ENCODE measurements around the gene LRRC52. TPM values are rescaled to one million over a fixed set of nuclear protein-coding genes. Genes with fewer than 3 reads are reported as not detected.

Gene LRRC52
- total RNA-seq, 1 experiment from 2014 or later: not detected

DNA sequence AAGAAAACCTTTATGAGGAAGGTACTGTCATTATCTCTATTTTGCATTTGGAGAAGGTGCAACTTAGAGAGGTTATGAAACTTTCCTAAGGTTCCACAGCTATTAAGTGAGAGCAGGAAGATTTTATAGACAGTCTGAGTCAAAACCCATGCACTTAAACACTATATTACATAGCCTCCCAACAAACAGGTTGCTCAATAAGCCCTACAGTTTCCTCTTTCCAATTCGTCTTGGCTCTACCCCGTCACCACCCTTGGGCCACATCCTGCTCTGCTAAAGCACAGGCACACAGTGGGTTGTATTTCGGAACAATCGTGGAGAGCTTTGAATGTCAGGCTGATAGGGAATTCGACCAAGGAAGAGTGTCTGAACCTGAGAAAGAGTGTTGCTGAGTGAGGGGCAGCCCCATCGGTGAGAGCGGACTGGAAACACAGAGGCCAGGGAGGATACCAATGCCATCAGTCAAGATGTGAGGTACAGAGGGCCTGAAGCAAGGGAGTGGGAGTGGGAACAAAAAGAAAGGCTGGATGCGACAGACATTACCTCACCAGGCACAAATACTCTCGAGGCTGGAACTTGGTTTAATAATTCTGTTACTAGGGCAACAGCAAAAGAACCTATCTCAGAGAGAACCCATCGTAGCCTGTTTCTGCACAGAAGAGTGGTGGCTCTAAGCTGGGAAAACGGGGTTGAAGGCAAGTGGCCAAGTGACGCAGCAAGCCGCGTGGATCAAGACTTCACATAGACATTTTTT is 6.3 kb upstream of the LRRC52 start:
- Mint-ChIP-seq H3K4me3 (ENCODE audit: unreplicated experiment) (no peak overlapping the region), H3K4me1 (ENCODE audit: insufficient read depth, unreplicated experiment) (no peaks in the 10 kb centered on the region), H3K9me3 (ENCODE audit: unreplicated experiment) (no peaks in the 10 kb centered on the region), H3K27me3 (ENCODE audit: insufficient read depth, unreplicated experiment) (peaks cover 43% of the 10 kb centered on the region), H3K27ac (ENCODE audit: low read depth, unreplicated experiment) (no peak overlapping the region), H3K36me3 (ENCODE audit: insufficient read depth, unreplicated experiment) (no peaks in the 10 kb centered on the region)
- ChIA-PET POLR2A (no interaction called here), CTCF (interaction anchor here (1.2 kb wide), 2 partner anchors 132 to 169 kb away, joined by 3 read pairs; no protein-coding TSS in a partner anchor)
- no peak for DNase-seq (ENCODE audit: unreplicated experiment)
- TF ChIP-seq, protein P1, sequence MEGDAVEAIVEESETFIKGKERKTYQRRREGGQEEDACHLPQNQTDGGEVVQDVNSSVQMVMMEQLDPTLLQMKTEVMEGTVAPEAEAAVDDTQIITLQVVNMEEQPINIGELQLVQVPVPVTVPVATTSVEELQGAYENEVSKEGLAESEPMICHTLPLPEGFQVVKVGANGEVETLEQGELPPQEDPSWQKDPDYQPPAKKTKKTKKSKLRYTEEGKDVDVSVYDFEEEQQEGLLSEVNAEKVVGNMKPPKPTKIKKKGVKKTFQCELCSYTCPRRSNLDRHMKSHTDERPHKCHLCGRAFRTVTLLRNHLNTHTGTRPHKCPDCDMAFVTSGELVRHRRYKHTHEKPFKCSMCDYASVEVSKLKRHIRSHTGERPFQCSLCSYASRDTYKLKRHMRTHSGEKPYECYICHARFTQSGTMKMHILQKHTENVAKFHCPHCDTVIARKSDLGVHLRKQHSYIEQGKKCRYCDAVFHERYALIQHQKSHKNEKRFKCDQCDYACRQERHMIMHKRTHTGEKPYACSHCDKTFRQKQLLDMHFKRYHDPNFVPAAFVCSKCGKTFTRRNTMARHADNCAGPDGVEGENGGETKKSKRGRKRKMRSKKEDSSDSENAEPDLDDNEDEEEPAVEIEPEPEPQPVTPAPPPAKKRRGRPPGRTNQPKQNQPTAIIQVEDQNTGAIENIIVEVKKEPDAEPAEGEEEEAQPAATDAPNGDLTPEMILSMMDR (IDR thresholded peaks at IDR 0.05; ENCODE audit: unreplicated experiment): no peak
- intact Hi-C loops (cut with micrococcal nuclease): no loop called here
- BruUV-seq (replicated peaks): no TSS peak

GRCh38 chr1:165539306-165539705 is 4.5 kb upstream of the LRRC52 start:
- no peaks in the 10 kb centered on the region for H3K9me3 Mint-ChIP-seq (ENCODE audit: unreplicated experiment)
- no peak overlapping the region for H3K4me3 Mint-ChIP-seq (ENCODE audit: unreplicated experiment)
- intact Hi-C loops (cut with micrococcal nuclease): no loop called here
- no peaks in the 10 kb centered on the region for H3K36me3 Mint-ChIP-seq (ENCODE audit: insufficient read depth, unreplicated experiment)
- peak; percentile 40 for DNase-seq (ENCODE audit: unreplicated experiment)
- H3K4me1 Mint-ChIP-seq (ENCODE audit: insufficient read depth, unreplicated experiment): no peaks in the 10 kb centered on the region
- TF ChIP-seq, protein P1 (IDR thresholded peaks at IDR 0.05; ENCODE audit: unreplicated experiment): no peak
- ChIA-PET POLR2A (no interaction called here), CTCF (interaction anchor here (0.7 to 1.0 kb wide), 2 partner anchors 14 to 146 kb away, joined by 3 read pairs; no protein-coding TSS in a partner anchor)
- H3K27me3 Mint-ChIP-seq (ENCODE audit: insufficient read depth, unreplicated experiment): peaks cover 28% of the 10 kb centered on the region
- H3K27ac Mint-ChIP-seq (ENCODE audit: low read depth, unreplicated experiment): no peak overlapping the region
- no TSS peak for BruUV-seq (replicated peaks)

GRCh38 chr1:165539908-165540307 is 3.9 kb upstream of the LRRC52 start:
- no peak for DNase-seq (ENCODE audit: unreplicated experiment)
- no peak overlapping the region for H3K4me3 Mint-ChIP-seq (ENCODE audit: unreplicated experiment)
- POLR2A ChIA-PET: no interaction called here
- BruUV-seq (replicated peaks): no TSS peak
- H3K9me3 Mint-ChIP-seq (ENCODE audit: unreplicated experiment): no peaks in the 10 kb centered on the region
- H3K27ac Mint-ChIP-seq (ENCODE audit: low read depth, unreplicated experiment): no peak overlapping the region
- CTCF ChIA-PET: interaction anchor here (0.7 to 1.6 kb wide), 2 partner anchors 135 to 147 kb away, joined by 3 to 5 read pairs; no protein-coding TSS in a partner anchor
- TF ChIP-seq, protein P1 (IDR thresholded peaks at IDR 0.05; ENCODE audit: unreplicated experiment): no peak
- peaks cover 34% of the 10 kb centered on the region for H3K27me3 Mint-ChIP-seq (ENCODE audit: insufficient read depth, unreplicated experiment)
- H3K4me1 Mint-ChIP-seq (ENCODE audit: insufficient read depth, unreplicated experiment): no peaks in the 10 kb centered on the region
- intact Hi-C loops (cut with micrococcal nuclease): no loop called here
- no peaks in the 10 kb centered on the region for H3K36me3 Mint-ChIP-seq (ENCODE audit: insufficient read depth, unreplicated experiment)

DNA sequence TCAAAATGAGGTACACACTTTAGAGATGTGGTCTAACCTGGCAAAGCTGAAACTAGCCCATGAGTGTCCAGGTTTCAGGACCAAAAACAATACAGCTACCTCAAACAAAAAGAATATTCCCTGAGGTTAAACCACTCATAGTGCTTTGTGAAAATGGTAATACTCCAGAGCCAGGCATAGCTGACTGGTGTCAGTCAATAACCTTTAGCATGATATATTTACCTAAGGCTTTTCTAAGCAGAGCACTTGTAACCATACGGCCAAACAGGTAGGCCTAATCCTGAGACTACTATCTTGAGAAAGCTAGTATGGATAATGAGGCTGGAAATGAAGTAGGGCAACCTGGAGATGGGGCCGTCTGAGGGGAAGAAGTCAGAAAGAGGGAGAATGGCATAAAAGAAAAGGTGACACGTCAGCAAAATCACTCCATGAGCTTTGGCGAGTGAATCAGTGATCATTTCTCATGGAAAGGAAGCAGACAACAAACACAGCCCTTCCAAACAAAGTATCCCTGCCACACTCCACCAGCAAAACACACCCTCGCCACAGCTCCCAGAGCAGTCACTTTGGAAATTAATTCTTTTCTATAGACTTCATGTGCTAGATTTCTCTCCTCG is 1.7 kb upstream of the LRRC52 start:
- intact Hi-C loops (cut with micrococcal nuclease): no loop called here
- CTCF ChIA-PET: interaction anchor here (0.6 to 1.1 kb wide), 3 partner anchors 16 to 149 kb away, joined by 3 to 4 read pairs (median 4); no protein-coding TSS in a partner anchor
- no TSS peak for BruUV-seq (replicated peaks)
- Mint-ChIP-seq H3K27ac (ENCODE audit: low read depth, unreplicated experiment) (no peak overlapping the region), H3K36me3 (ENCODE audit: insufficient read depth, unreplicated experiment) (no peaks in the 10 kb centered on the region), H3K4me3 (ENCODE audit: unreplicated experiment) (no peak overlapping the region), H3K27me3 (ENCODE audit: insufficient read depth, unreplicated experiment) (peaks cover 44% of the 10 kb centered on the region), H3K4me1 (ENCODE audit: insufficient read depth, unreplicated experiment) (no peaks in the 10 kb centered on the region), H3K9me3 (ENCODE audit: unreplicated experiment) (no peaks in the 10 kb centered on the region)
- TF ChIP-seq, protein P1 (IDR thresholded peaks at IDR 0.05; ENCODE audit: unreplicated experiment): no peak
- POLR2A ChIA-PET: interaction anchor here (0.7 to 0.9 kb wide), 2 partner anchors 10 to 18 kb away, joined by 3 to 4 read pairs; no protein-coding TSS in a partner anchor
- DNase-seq (ENCODE audit: unreplicated experiment): no peak

All from MCF 10A (cell line).